ENCODE data around the gene CCDC88B. TPM values are rescaled to one million over a fixed set of nuclear protein-coding genes. Genes with fewer than 3 reads are reported as not detected.

CCDC88B gene
- total RNA-seq, 1 donor from 2014 or later, result 0.99 TPM

- H3K36me3 Mint-ChIP-seq (ENCODE audit: low read depth), result no peaks in the 10 kb centered on the region
- no peak overlapping the region for H3K4me3 Mint-ChIP-seq (ENCODE audit: unreplicated experiment)
- peaks cover 7% of the 10 kb centered on the region for H3K27me3 Mint-ChIP-seq (ENCODE audit: low read depth)
- no peak for DNase-seq (ENCODE audit: low spot score)
- H3K27ac Mint-ChIP-seq (ENCODE audit: unreplicated experiment), result no peak overlapping the region
- no peak for TF ChIP-seq CTCF (IDR thresholded peaks at IDR 0.05)
- no peaks in the 10 kb centered on the region for H3K4me1 Mint-ChIP-seq (ENCODE audit: low read depth)
- H3K9me3 Mint-ChIP-seq (ENCODE audit: low read depth), result no peaks in the 10 kb centered on the region
These were observed 39.2 kb downstream of the CCDC88B start for GRCh38 chr11:64379160-64379559.

- TF ChIP-seq CTCF (IDR thresholded peaks at IDR 0.05), result no peak
- Mint-ChIP-seq H3K27ac (ENCODE audit: unreplicated experiment) (no peak overlapping the region), H3K4me3 (ENCODE audit: unreplicated experiment) (no peak overlapping the region), H3K36me3 (ENCODE audit: low read depth) (no peaks in the 10 kb centered on the region), H3K4me1 (ENCODE audit: low read depth) (no peaks in the 10 kb centered on the region), H3K27me3 (ENCODE audit: low read depth) (peaks cover 7% of the 10 kb centered on the region), H3K9me3 (ENCODE audit: low read depth) (no peaks in the 10 kb centered on the region)
- DNase-seq (ENCODE audit: low spot score), result no peak
These were observed 40.1 kb downstream of the CCDC88B start for GRCh38 chr11:64379817-64380709.

- H3K27me3 Mint-ChIP-seq (ENCODE audit: low read depth), result peaks cover 7% of the 10 kb centered on the region
- no peak overlapping the region for H3K27ac Mint-ChIP-seq (ENCODE audit: unreplicated experiment)
- H3K36me3 Mint-ChIP-seq (ENCODE audit: low read depth), result no peaks in the 10 kb centered on the region
- TF ChIP-seq CTCF (IDR thresholded peaks at IDR 0.05), result no peak
- no peak overlapping the region for H3K4me3 Mint-ChIP-seq (ENCODE audit: unreplicated experiment)
- no peak for DNase-seq (ENCODE audit: low spot score)
- no peaks in the 10 kb centered on the region for H3K4me1 Mint-ChIP-seq (ENCODE audit: low read depth)
- no peaks in the 10 kb centered on the region for H3K9me3 Mint-ChIP-seq (ENCODE audit: low read depth)
These were observed 41.3 kb downstream of the CCDC88B start for GRCh38 chr11:64381350-64381749.

GRCh38 chr11:64382047-64382446, 42.0 kb downstream of the CCDC88B start:
- no peaks in the 10 kb centered on the region for H3K9me3 Mint-ChIP-seq (ENCODE audit: low read depth)
- no peak overlapping the region for H3K4me3 Mint-ChIP-seq (ENCODE audit: unreplicated experiment)
- H3K27ac Mint-ChIP-seq (ENCODE audit: unreplicated experiment), result no peak overlapping the region
- no peaks in the 10 kb centered on the region for H3K4me1 Mint-ChIP-seq (ENCODE audit: low read depth)
- H3K27me3 Mint-ChIP-seq (ENCODE audit: low read depth), result peaks cover 7% of the 10 kb centered on the region
- no peak for TF ChIP-seq CTCF (IDR thresholded peaks at IDR 0.05)
- no peaks in the 10 kb centered on the region for H3K36me3 Mint-ChIP-seq (ENCODE audit: low read depth)
- no peak for DNase-seq (ENCODE audit: low spot score)

- TF ChIP-seq CTCF (IDR thresholded peaks at IDR 0.05), result no peak
- Mint-ChIP-seq H3K27ac (ENCODE audit: unreplicated experiment) (no peak overlapping the region), H3K9me3 (ENCODE audit: low read depth) (no peaks in the 10 kb centered on the region), H3K36me3 (ENCODE audit: low read depth) (no peaks in the 10 kb centered on the region), H3K4me3 (ENCODE audit: unreplicated experiment) (no peak overlapping the region), H3K4me1 (ENCODE audit: low read depth) (no peaks in the 10 kb centered on the region), H3K27me3 (ENCODE audit: low read depth) (peaks cover 7% of the 10 kb centered on the region)
- no peak for DNase-seq (ENCODE audit: low spot score)
These were observed 42.6 kb downstream of the CCDC88B start for GRCh38 chr11:64382586-64382985.
